Measurements from ENCODE around the gene IRGQ. TPM values are rescaled to one million over a fixed set of nuclear protein-coding genes. Genes with fewer than 3 reads are reported as not detected.

The IRGQ gene
- total RNA-seq, 1 experiment from 2014 or later: 34.2 TPM

- Mint-ChIP-seq H3K27ac (ENCODE audit: unreplicated experiment) (no peak overlapping the region), H3K9me3 (ENCODE audit: low read depth, unreplicated experiment) (no peaks in the 10 kb centered on the region), H3K36me3 (ENCODE audit: insufficient read depth, unreplicated experiment) (peaks cover 23% of the 10 kb centered on the region), H3K4me3 (ENCODE audit: low read depth, unreplicated experiment) (no peak overlapping the region), H3K27me3 (ENCODE audit: unreplicated experiment) (no peaks in the 10 kb centered on the region), H3K4me1 (ENCODE audit: low read depth, unreplicated experiment) (peaks cover 8% of the 10 kb centered on the region)
- BruUV-seq (replicated peaks): no TSS peak
- CTCF ChIA-PET: interaction anchor here (1.0 kb wide), 1 partner anchor 9 kb away, joined by 3 read pairs; no protein-coding TSS in a partner anchor
- no peak for DNase-seq
- TF ChIP-seq CTCF (IDR thresholded peaks at IDR 0.05; ENCODE audit: unreplicated experiment): no peak
- intact Hi-C loops (cut with micrococcal nuclease; ENCODE audit: unreplicated experiment): no loop called here
Measured at GRCh38 chr19:43563816-43564457, 32.0 kb downstream of the IRGQ start.

- CTCF ChIA-PET: no interaction called here
Measured at GRCh38 chr19:43562698-43563241, 33.2 kb downstream of the IRGQ start.

GRCh38 chr19:43562226-43562697, 33.7 kb downstream of the IRGQ start:
- no peak for DNase-seq
- Mint-ChIP-seq H3K27ac (ENCODE audit: unreplicated experiment) (no peak overlapping the region), H3K9me3 (ENCODE audit: low read depth, unreplicated experiment) (no peaks in the 10 kb centered on the region), H3K4me3 (ENCODE audit: low read depth, unreplicated experiment) (no peak overlapping the region), H3K27me3 (ENCODE audit: unreplicated experiment) (no peaks in the 10 kb centered on the region), H3K36me3 (ENCODE audit: insufficient read depth, unreplicated experiment) (peaks cover 21% of the 10 kb centered on the region), H3K4me1 (ENCODE audit: low read depth, unreplicated experiment) (peaks cover 8% of the 10 kb centered on the region)
- CTCF ChIA-PET: no interaction called here
- no TSS peak for BruUV-seq (replicated peaks)
- TF ChIP-seq CTCF (IDR thresholded peaks at IDR 0.05; ENCODE audit: unreplicated experiment): no peak
- intact Hi-C loops (cut with micrococcal nuclease; ENCODE audit: unreplicated experiment): no loop called here

More at GRCh38 chr19:43562698-43563241, 33.2 kb downstream of the IRGQ start:
- TF ChIP-seq CTCF (IDR thresholded peaks at IDR 0.05; ENCODE audit: unreplicated experiment): no peak
- H3K27me3 Mint-ChIP-seq (ENCODE audit: unreplicated experiment): no peaks in the 10 kb centered on the region
- no peaks in the 10 kb centered on the region for H3K9me3 Mint-ChIP-seq (ENCODE audit: low read depth, unreplicated experiment)
- no peak for DNase-seq
- H3K4me3 Mint-ChIP-seq (ENCODE audit: low read depth, unreplicated experiment): no peak overlapping the region
- no TSS peak for BruUV-seq (replicated peaks)
- H3K36me3 Mint-ChIP-seq (ENCODE audit: insufficient read depth, unreplicated experiment): peaks cover 23% of the 10 kb centered on the region
- peaks cover 8% of the 10 kb centered on the region for H3K4me1 Mint-ChIP-seq (ENCODE audit: low read depth, unreplicated experiment)
- intact Hi-C loops (cut with micrococcal nuclease; ENCODE audit: unreplicated experiment): no loop called here
- no peak overlapping the region for H3K27ac Mint-ChIP-seq (ENCODE audit: unreplicated experiment)

GRCh38 chr19:43561139-43561970, 34.6 kb downstream of the IRGQ start:
- Mint-ChIP-seq H3K9me3 (ENCODE audit: low read depth, unreplicated experiment) (no peaks in the 10 kb centered on the region), H3K4me3 (ENCODE audit: low read depth, unreplicated experiment) (no peak overlapping the region), H3K27me3 (ENCODE audit: unreplicated experiment) (no peaks in the 10 kb centered on the region), H3K36me3 (ENCODE audit: insufficient read depth, unreplicated experiment) (peaks cover 20% of the 10 kb centered on the region), H3K27ac (ENCODE audit: unreplicated experiment) (no peak overlapping the region), H3K4me1 (ENCODE audit: low read depth, unreplicated experiment) (peaks cover 8% of the 10 kb centered on the region)
- CTCF ChIA-PET: interaction anchor here (0.7 kb wide), 1 partner anchor 17 kb away, joined by 5 read pairs; no protein-coding TSS in a partner anchor
- TF ChIP-seq CTCF (IDR thresholded peaks at IDR 0.05; ENCODE audit: unreplicated experiment): no peak
- no TSS peak for BruUV-seq (replicated peaks)
- no peak for DNase-seq
- intact Hi-C loops (cut with micrococcal nuclease; ENCODE audit: unreplicated experiment): no loop called here
